HUES6 (cell line): ENCODE data around the gene PNPLA7.

ENCODE experiments used
- H3K27ac ChIP-seq: 2 replicates; pipeline ENCODE4 v1.7.0; 2013; ENCODE audit warnings: low read depth, mild to moderate bottlenecking, low read length, inconsistent platforms
- H3K27me3 ChIP-seq: 2 replicates; pipeline ENCODE4 v1.6.1; 2013; ENCODE audit warnings: low read length; ENCODE audit not compliant: control insufficient read depth, insufficient read depth
- H3K36me3 ChIP-seq: 2 replicates; pipeline ENCODE4 v1.6.1; 2013; ENCODE audit warnings: low read length; ENCODE audit not compliant: control insufficient read depth, insufficient read depth
- H3K4me1 ChIP-seq: 2 replicates; pipeline ENCODE4 v1.6.1; 2013; ENCODE audit warnings: low read length; ENCODE audit not compliant: control insufficient read depth, insufficient read depth
- H3K4me3 ChIP-seq: 2 replicates; pipeline ENCODE4 v1.5.1; 2013; ENCODE audit warnings: low read depth, low read length
- H3K9ac ChIP-seq: one replicate; pipeline ENCODE4 v1.6.1; 2013; ENCODE audit warnings: mild to moderate bottlenecking, low read length
- H3K9me3 ChIP-seq: 2 replicates; pipeline ENCODE4 v1.6.1; 2013; ENCODE audit warnings: low read depth, low read length; ENCODE audit not compliant: control insufficient read depth, insufficient read depth

Gene PNPLA7

DNA sequence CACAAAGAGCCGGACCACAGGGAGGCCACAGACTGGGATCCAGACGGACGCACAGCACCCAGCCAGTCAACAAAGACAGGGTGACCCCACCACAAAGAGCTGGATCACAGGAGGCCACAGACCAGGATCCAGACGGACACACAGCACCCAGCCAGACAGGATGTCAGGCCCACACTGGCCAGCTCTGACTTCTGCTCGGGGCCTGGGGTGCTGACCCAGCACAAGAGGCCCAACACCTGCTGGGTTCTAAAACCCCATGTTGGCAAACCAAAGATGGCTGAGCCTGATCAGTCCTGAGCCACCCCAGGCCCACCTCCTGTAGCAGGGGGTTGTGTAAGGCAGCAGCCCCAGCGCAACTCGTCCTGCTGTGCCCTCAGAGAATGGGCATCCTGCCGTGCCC is 33.8 kb upstream of the PNPLA7 start:
- peaks cover 22% of the 10 kb centered on the region for H3K4me1 ChIP-seq
- no peak overlapping the region for H3K9ac ChIP-seq
- H3K9me3 ChIP-seq = no peaks in the 10 kb centered on the region
- no peak overlapping the region for H3K4me3 ChIP-seq
- peaks cover 79% of the 10 kb centered on the region for H3K36me3 ChIP-seq
- no peaks in the 10 kb centered on the region for H3K27me3 ChIP-seq
- H3K27ac ChIP-seq = no peak overlapping the region

DNA sequence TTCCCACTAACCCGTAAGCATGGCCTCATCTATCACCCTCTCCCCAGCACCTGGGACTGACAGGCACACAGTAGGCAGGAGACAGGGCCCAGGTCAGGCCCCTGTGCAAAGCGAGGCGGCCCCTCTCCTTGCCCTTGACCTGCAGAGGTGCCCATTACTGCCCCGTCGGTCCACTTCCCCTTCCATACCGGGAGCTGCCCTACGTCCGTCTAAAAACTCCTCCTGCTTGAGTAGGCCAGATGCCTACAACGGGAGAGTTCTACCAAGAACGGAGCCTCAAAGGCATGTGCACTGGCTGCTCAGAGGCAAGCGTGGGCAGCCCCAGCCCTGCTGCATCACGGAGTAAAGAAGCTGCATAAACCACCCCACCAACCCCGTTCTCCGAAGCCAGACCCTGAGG is 33.1 kb upstream of the PNPLA7 start:
- Histone ChIP-seq H3K27ac (no peak overlapping the region), H3K36me3 (peaks cover 73% of the 10 kb centered on the region), H3K9me3 (no peaks in the 10 kb centered on the region), H3K4me1 (peaks cover 22% of the 10 kb centered on the region), H3K27me3 (no peaks in the 10 kb centered on the region), H3K4me3 (no peak overlapping the region), H3K9ac (no peak overlapping the region)

DNA sequence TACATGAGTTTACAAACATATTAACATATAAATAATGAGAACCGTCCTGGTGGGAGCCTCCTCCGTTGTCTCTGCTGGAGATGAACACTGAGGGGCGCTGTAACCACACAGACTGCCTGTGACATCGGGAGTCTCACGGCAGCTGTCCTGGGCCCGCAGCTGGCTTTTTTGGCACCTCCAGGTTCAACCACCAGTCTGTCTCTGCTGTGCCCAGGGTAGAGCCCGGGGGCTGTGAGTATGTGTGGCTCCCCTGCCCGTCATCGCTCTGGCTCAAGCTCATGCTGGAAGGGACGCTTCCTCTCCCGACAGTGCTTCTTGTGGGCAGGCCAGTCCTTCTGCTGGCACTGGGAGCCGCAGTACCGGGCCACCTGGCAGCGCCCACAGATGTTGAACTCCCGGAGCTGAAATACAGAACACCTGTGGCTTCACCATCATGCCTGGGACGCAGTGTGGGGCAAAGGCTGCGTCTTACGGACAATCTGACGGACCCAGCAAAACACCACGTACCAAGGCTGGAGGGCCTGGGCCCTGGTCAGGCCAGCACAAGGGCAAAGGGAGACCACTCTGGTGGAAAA is 32.2 kb upstream of the PNPLA7 start:
- no peaks in the 10 kb centered on the region for H3K27me3 ChIP-seq
- no peaks in the 10 kb centered on the region for H3K9me3 ChIP-seq
- H3K27ac ChIP-seq = no peak overlapping the region
- no peak overlapping the region for H3K4me3 ChIP-seq
- no peak overlapping the region for H3K9ac ChIP-seq
- H3K36me3 ChIP-seq = peaks cover 63% of the 10 kb centered on the region
- H3K4me1 ChIP-seq = peaks cover 27% of the 10 kb centered on the region

DNA sequence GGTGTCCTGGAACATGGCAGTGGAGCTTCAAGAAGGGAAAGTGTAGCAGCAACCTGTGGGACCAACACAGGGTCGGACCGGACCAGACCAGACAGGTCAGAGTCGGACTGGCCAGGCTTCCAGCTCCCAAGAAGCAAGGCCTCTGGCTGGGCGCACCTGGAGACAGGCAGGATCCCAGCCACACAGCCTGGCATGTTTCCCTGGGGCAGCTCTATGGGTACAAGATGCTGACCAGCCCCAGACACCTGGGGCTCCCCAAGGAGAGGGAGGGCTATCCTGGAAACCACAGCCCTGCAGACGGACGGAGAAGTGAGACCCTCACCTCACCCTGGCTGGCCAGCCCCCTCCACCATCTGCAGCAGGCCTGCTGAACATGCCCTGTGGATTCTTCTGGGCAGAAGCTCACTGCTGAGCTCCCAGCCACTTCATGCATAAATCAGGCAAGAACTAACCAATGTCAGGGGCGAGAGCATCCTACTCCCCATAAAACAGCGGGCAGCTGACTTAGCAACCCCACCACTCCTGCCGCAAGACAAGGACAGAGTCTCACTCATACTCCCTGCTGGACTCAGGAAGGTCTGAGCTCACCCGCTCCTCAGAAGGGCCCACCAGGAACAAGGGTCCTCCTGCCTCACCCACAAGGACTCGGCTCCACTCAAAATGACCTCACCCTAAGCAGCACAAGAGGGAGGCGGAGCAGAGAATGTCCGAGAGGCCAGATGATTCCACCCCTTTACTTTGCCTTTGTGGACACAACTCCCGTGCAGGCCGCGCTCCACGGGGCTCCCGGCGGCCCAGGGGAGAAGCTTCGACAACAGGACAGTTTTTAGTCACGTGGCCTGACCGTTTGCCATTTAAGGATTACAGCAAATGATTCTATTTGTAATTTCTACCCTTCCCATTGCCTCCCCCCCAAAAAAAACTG is 31.4 kb upstream of the PNPLA7 start:
- no peak overlapping the region for H3K9ac ChIP-seq
- H3K36me3 ChIP-seq = peaks cover 60% of the 10 kb centered on the region
- H3K27ac ChIP-seq = no peak overlapping the region
- H3K9me3 ChIP-seq = no peaks in the 10 kb centered on the region
- no peak overlapping the region for H3K4me3 ChIP-seq
- H3K27me3 ChIP-seq = no peaks in the 10 kb centered on the region
- peaks cover 31% of the 10 kb centered on the region for H3K4me1 ChIP-seq

DNA sequence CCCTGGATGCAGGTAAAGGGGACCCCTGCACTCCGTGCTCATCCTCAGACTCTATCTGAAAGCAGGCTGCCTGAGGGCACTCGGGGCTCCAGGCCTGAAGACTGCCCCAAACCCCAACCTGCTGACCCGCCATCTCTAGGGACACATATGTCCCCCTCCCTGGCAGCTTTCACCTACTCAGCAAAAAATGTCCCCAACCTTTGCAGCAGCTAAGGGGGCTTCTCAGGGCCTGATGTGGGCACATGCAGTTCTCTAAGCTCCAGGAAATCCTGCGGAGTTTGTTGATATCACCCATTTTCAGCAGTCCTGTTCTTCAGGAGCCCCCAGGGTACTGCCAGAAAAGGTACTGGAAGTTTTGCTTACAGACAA is 30.7 kb upstream of the PNPLA7 start:
- peaks cover 58% of the 10 kb centered on the region for H3K36me3 ChIP-seq
- no peak overlapping the region for H3K4me3 ChIP-seq
- H3K9ac ChIP-seq = no peak overlapping the region
- H3K27me3 ChIP-seq = no peaks in the 10 kb centered on the region
- H3K4me1 ChIP-seq = peaks cover 31% of the 10 kb centered on the region
- no peak overlapping the region for H3K27ac ChIP-seq
- H3K9me3 ChIP-seq = no peaks in the 10 kb centered on the region

DNA sequence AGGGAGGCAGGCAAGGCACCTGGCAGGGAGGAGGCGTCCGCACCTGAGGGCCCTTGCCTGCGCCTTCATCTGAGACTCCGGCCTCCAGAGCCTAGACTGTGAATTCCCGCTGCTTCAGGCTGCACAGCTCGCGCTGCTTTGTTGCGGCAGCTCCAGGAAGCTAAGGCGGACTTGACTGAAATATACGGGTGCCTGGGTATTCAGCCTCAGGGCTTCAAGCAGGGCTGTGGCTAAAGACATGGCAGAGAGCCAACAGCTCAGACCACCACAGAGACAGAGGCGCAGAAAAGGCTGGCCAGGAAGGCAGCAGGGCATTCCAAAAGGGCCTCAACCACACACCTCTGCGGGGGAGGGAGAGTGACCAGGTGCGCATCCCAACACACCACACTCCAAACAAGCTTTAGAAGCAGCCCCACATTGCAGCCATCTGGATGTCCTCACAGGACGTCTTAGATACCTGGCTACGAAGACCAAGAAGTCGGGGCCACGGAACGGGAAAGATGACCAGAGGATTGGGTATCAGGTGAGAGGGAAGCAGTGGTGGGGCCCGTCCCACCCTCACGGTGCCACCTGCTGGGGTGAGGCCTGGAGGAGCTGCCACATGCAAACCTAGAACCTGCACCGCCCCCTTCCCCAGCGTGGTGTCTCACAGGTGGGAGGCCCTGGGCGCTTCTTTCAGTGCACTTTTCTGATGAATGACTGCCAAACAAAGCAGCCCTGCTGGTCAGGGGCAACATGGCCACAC is 30.2 kb upstream of the PNPLA7 start:
- H3K9ac ChIP-seq = no peak overlapping the region
- no peak overlapping the region for H3K4me3 ChIP-seq
- H3K9me3 ChIP-seq = no peaks in the 10 kb centered on the region
- peaks cover 31% of the 10 kb centered on the region for H3K4me1 ChIP-seq
- H3K27me3 ChIP-seq = no peaks in the 10 kb centered on the region
- no peak overlapping the region for H3K27ac ChIP-seq
- H3K36me3 ChIP-seq = peaks cover 58% of the 10 kb centered on the region

DNA sequence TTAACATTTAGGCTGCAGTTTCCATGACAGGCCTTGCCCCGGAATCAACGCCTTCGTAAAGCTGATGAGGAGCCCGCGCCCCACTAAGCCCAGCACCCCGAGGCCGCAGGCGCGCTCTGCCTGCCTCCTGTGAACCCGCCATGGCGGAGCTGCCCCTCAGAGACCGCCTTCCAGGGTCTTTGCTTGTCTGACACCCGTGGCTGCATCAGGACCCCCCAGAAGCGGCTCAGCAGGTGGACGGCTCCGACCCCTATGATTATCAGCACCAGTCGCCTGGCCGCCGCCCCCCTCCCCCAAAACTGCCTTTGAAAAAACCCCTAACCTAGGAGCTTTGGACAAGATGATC is 29.0 kb upstream of the PNPLA7 start:
- Histone ChIP-seq H3K36me3 (peaks cover 62% of the 10 kb centered on the region), H3K9me3 (no peaks in the 10 kb centered on the region), H3K27me3 (no peaks in the 10 kb centered on the region), H3K27ac (peak overlapping the region; percentile 58; the same call in 1 of the 2 replicates), H3K9ac (peak overlapping the region; percentile 61), H3K4me3 (peak overlapping the region; percentile 100), H3K4me1 (peaks cover 31% of the 10 kb centered on the region)

DNA sequence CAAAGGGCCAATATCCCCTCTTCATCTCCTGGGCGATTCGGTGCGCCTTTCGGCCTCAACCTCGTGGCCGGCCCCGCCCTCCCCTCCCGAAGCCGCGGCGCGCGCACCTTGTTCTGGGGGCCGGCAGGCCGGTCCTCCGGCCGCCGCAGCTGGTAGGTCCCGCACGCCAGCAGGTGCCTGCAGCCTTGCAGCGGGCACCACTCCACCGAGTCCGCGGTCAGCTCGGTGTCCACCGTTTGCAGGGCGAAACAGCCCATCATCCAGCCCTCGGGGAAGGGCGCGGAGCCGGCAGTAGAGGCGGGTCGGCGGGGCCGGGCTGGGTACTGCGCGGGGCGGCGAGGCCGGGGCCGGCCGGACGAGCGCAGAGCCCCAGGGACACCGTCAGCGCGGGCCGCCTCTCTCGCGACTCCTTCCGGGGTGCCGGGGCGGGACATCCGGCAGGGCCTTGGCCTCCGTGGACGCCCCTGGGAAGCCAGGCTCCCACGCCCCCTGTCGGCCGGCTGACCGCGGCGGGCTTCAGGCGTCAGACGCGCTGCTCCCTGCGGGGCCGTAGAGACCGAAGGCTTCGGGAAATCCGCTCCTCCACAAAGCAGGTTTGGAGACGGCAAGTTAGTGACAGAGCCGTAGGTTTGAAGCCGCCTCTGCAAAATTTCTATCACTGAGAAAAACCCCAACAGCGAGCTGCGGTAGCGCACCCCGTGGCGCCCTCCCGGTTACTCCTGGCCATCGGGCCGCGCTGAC is 28.5 kb upstream of the PNPLA7 start, which contains the start of gene DPH7:
Gene DPH7 (minus strand): TSS at position 408 of the 741 bp plus-strand sequence. CDS start 148 bp downstream, at position 260.
- Histone ChIP-seq H3K36me3 (peaks cover 62% of the 10 kb centered on the region), H3K9ac (peak within 1 kb of the TSS; percentile 94), H3K4me3 (peak within 1 kb of the TSS; percentile 100), H3K9me3 (no peaks in the 10 kb centered on the region), H3K4me1 (peaks cover 31% of the 10 kb centered on the region), H3K27ac (peak within 1 kb of the TSS; percentile 89), H3K27me3 (no peaks in the 10 kb centered on the region)

DNA sequence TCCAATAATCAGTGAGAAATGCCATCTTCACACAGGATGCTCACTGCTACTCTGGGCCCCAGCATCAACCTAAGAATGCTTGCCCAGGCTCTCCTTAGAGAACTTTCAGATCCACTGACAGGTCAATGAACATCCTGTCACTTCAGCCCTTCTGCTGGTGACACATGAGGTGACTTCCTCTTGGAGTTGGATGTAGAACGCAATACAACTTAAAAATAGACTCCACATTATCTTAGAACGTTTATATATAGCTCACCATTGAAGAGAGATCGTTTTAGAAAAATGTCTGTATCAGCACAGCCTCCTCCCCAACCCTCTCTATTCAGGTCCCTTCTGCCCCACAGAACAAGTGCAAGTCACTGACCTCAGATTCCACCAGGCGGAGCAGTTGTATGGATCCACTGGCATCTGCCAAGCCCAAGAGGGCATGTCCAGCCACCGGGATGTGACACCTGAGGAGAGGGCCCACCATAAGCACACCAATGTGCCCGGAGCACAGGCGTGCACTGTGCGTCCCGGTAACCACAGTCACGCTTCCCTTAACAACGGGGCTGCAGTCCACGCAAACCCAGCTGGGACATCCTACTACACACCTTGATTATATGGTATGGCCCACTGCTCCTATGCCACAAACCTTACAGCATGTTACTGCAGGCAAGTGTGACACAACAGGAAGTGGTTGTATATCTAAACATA is 25.7 kb upstream of the PNPLA7 start:
- no peak overlapping the region for H3K4me3 ChIP-seq
- H3K4me1 ChIP-seq = peaks cover 24% of the 10 kb centered on the region
- H3K9me3 ChIP-seq = no peaks in the 10 kb centered on the region
- no peak overlapping the region for H3K27ac ChIP-seq
- peaks cover 49% of the 10 kb centered on the region for H3K36me3 ChIP-seq
- H3K9ac ChIP-seq = no peak overlapping the region
- H3K27me3 ChIP-seq = no peaks in the 10 kb centered on the region

DNA sequence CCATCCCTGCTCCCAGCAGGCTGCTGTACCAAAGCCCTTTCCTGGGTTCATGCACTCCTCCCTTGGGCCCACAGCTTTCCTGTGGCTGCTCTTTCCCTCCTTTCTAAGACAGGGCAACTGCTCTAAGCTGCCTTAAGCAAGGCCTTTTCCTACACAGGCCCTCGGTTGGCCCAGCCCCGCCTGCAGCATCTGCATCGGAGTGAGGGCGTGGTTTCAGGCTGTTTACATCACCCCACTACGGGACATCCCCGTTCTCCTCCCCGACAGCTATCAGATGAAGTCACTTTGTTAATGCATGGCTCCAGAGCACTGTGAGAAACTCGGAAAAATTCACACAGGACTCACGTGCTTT is 25.1 kb upstream of the PNPLA7 start:
- no peaks in the 10 kb centered on the region for H3K9me3 ChIP-seq
- no peak overlapping the region for H3K4me3 ChIP-seq
- H3K9ac ChIP-seq = no peak overlapping the region
- H3K27me3 ChIP-seq = no peaks in the 10 kb centered on the region
- H3K36me3 ChIP-seq = peaks cover 52% of the 10 kb centered on the region
- no peak overlapping the region for H3K27ac ChIP-seq
- H3K4me1 ChIP-seq = peaks cover 19% of the 10 kb centered on the region
